HFF-Myc (cell line): ENCODE data around the gene CDH18.

Experiments
- DNase-seq: peaks from one replicate; pipeline ENCODE4 v3.0.0-alpha.2; 2011; ENCODE audit warnings: low read depth; ENCODE audit errors: extremely low read depth
- H3K4me3 ChIP-seq: replicated peaks from 2 replicates; pipeline ENCODE4 v1.5.1; 2011; ENCODE audit warnings: low read depth, mild to moderate bottlenecking, control low read depth, low read length
- TF ChIP-seq, protein P1 (sequence below): IDR thresholded peaks from 2 replicates; pipeline ENCODE4 v1.5.1; 2012; ENCODE audit warnings: mild to moderate bottlenecking, low read depth, low read length, control low read depth; ENCODE audit errors: missing control alignments

CDH18 gene

DNA sequence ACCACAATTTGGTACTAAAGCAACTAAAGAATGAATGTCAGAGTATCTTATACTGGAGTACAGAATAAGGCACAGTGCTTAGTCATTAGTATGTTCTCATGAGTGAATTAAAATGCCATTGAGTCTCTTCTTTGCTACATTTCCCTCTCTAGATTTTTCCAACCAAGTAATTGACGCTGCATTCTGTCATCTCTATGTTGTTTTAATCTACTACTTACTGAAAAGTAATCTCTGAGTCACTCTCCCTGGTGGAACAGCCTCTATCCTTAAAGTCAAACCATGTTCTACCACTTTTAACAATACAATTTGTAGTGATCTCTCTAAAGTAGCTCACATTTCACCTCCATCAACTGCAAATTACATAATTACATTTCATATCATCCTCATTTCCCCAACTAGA lies 495.1 kb downstream of the CDH18 start:
- DNase-seq = no peak
- TF ChIP-seq, protein P1, sequence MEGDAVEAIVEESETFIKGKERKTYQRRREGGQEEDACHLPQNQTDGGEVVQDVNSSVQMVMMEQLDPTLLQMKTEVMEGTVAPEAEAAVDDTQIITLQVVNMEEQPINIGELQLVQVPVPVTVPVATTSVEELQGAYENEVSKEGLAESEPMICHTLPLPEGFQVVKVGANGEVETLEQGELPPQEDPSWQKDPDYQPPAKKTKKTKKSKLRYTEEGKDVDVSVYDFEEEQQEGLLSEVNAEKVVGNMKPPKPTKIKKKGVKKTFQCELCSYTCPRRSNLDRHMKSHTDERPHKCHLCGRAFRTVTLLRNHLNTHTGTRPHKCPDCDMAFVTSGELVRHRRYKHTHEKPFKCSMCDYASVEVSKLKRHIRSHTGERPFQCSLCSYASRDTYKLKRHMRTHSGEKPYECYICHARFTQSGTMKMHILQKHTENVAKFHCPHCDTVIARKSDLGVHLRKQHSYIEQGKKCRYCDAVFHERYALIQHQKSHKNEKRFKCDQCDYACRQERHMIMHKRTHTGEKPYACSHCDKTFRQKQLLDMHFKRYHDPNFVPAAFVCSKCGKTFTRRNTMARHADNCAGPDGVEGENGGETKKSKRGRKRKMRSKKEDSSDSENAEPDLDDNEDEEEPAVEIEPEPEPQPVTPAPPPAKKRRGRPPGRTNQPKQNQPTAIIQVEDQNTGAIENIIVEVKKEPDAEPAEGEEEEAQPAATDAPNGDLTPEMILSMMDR = no peak
- H3K4me3 ChIP-seq = no peak overlapping the region

DNA sequence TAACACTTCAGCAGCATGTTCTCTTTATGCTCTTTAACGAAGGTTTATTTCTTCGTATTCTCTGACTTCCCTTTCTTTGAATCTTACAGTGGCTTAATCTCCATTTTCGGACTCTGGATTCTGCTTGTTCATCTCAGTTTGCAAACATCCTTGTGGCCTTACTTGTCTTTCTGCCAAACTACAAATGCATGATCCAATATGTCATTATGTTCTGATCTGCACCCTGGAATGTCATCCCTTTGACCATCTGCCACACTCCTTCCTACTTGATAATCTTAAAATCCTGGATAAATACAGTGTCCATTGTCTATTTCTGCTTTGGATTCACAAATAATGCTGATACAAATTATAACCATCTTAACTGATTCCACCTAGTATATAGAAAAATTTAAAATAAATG lies 499.2 kb downstream of the CDH18 start:
- no peak for DNase-seq
- TF ChIP-seq, protein P1 = no peak
- no peak overlapping the region for H3K4me3 ChIP-seq

DNA sequence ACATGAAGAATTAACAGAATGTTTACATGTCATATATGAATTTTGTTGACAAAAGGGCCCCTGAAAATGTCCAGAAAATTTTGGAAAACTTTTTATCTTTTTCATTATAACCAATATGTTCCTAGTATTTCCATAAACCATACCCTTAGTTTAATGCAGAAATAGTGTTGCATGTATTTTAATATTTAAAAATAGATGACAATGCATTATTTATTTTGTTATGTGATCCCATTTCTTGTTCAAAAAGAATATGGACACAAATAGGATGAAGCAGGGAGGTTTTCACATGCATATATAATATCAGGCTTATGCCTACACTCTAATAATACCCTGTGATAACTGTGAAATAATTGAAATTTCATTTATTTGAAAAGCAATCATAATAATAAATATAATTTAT lies 500.5 kb downstream of the CDH18 start:
- TF ChIP-seq, protein P1 = no peak
- DNase-seq = no peak
- H3K4me3 ChIP-seq = no peak overlapping the region

DNA sequence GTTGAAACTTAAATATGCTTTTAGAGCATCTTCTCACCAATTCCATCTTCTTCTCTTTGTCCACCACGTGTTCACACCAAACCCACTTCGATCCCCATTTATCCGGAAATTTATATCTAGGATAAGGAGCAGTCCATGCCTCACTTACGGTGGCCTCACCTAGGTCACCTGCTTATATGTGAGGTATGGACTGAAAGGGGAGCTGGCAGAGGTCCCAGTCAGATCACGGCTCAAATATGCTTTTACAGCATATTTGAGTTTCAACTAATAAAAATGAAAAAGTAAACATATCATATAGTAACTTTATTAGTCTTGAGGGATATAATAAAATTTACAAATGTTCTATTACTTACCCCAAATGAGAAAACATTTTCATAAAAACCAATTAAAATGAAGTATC lies 508.4 kb downstream of the CDH18 start:
- H3K4me3 ChIP-seq = no peak overlapping the region
- no peak for DNase-seq
- TF ChIP-seq, protein P1 = no peak

DNA sequence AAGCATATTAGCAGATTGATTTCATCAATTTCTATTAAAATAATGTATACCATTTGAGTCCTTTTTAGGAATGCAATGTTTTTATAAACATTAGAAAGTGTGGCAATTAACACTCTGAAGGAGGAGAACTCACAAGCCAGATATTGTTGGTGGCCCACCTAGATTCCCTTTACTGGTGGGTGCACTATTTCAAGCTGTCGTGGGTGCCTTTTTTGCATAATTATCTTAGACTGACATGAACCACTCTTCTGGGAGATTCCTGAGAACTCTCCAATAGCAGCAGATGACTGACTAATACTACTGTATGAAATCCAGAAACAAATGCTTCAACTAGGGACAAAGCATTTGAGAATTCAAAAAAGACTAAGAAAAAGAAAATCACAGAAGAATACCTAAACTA lies 526.0 kb downstream of the CDH18 start:
- no peak overlapping the region for H3K4me3 ChIP-seq
- TF ChIP-seq, protein P1 = no peak
- DNase-seq = no peak

DNA sequence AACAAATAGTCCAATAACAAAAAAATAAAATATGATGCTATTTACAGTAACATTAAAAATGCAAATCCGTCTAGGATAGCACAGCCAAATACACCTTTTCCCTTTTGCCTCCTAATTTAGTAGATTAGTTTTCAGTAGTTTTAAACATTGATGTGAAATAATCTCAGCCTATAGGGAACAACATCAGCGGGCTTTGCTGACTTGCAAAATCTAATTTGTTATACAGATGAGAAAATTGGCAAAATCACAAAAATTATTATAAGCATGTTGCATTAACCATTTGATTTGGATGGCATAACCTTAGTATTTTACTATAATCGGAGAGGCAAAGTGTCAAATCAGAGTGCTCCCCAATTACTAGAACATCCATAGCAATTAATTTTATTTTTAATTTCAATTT lies 563.5 kb downstream of the CDH18 start:
- TF ChIP-seq, protein P1 = no peak
- no peak overlapping the region for H3K4me3 ChIP-seq
- DNase-seq = no peak
